ENCODE data around the gene WDR64.
"Not testable (repeated sequence)": the region's sequence is repeated elsewhere in the genome, so short reads cannot be mapped to it uniquely, and the experiment has no call there.

The WDR64 gene

DNA sequence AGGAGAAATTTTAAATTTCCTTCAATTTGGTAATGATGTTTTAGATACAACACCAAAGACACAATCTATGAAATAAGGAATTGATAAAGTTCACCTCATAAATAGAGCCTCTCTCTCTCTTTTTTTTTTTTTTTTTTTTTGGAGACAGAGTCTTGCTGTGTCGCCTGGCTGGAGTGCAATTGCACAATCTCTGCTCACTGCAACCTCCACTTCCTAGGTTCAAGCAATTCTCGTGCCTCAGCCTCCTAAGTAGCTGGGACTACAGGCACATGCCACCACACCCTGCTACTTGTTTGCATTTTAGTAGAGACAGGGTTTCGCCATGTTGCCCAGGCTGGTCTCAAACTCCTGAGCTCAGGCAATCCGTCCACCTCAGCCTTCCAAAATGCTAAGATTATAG is 152.6 kb downstream of the WDR64 start:
- not testable (repeated sequence) for DNase-seq

DNA sequence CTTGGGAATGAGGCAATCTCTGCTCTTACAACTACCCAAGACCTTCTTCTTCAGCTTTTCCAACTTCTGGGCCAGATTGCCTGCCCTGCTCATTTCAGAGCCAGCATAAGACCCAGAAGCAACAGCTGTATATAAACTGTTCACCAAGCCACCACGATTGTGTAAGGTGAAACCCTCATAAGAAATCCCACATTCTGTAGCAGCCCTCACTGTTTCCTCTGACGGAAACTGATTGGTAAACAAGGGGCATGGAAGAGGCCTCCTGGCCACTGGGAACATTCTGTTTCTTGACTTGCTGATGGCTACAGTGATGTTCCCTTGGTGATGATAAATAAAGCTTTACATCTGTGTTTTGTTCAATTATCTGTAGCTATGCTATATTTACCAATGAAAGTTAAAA is 156.2 kb downstream of the WDR64 start:
- DNase-seq, result no peak

GRCh38 chr1:241810769-241811405 is 158.8 kb downstream of the WDR64 start:
- DNase-seq, result peak; percentile 75 to 81

- DNase-seq, result peak in 1 of 2 donors; percentile 70
Measured at GRCh38 chr1:241813768-241814320, 161.8 kb downstream of the WDR64 start.

DNA sequence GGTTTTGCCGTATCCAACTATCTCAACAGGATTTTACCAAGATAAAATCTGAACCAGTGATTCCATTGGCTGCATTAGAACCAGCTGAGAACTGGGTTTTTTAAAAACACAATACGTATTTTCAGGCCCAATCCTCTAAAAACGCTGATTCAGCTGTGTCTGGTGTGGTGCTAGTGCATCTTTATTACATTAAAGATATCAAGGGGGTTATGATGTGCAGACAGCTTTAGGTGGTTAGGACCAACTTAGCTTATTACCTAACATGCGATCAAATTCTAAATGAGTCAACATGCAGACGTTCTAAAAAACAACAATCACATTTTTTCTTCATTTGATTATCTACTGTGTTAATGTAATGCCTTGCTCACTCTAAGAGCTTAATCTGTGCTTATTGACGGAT is 163.9 kb downstream of the WDR64 start:
- no peak for DNase-seq

DNA sequence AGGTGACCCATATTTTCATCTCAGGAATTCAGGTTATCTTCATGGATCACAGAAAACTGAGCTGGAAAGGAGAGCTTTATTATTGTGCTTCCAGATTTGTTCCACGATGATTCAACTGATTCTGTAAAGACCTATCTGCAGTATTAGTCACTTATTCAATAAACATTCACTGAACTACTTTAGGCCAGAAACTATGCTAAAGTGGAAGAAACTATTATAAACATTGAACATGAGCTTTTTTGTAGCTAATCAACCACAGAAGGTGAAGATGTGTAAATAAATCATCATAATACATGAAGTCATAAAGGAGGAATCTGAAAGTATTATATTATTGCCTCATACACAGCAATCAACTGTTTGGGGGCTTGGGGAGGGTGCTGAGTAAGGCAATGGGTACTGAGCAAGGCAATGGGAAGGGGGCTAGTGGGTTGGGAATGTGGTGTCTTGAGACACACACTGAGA is 165.3 kb downstream of the WDR64 start:
- no peak for DNase-seq

DNA sequence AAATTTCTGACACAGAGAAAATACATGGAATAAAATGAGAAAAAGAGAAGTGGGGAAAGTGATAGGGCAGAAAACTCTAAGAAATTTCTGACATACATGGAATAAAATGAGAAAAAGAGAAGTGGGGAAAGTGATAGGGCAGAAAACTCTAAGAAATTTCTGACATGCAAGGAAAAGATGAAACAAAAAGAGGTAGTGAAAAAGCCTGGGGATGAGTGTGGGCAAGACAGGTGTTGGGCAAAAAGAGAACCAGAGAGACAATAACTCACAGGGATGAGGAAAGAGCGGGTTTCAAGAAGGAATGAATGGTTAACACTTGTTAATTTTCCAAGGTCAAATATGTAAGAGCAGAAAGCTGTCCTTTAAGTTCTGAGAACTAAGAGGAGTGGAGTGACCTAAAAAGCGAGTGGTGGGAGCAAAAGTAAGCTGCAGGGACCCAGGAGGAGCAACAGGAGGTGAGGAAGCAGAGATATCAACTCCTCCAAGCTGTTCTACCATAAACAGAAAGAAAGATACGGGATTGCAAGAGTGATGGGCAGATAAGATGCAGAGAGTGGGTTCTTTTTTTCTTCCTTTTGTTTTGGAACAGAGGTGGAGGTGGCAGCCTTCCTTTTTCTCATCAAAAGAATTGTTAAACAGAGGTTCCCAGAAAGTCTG is 166.0 kb downstream of the WDR64 start:
- peak; percentile 8 to 19 for DNase-seq

- DNase-seq, result no peak
Measured at GRCh38 chr1:241819340-241819866, 167.3 kb downstream of the WDR64 start.

- DNase-seq, result peak; percentile 62 to 72
Measured at GRCh38 chr1:241821363-241821762, 169.3 kb downstream of the WDR64 start.

- no peak for DNase-seq
Measured at GRCh38 chr1:241822846-241823245, 170.8 kb downstream of the WDR64 start.

DNA sequence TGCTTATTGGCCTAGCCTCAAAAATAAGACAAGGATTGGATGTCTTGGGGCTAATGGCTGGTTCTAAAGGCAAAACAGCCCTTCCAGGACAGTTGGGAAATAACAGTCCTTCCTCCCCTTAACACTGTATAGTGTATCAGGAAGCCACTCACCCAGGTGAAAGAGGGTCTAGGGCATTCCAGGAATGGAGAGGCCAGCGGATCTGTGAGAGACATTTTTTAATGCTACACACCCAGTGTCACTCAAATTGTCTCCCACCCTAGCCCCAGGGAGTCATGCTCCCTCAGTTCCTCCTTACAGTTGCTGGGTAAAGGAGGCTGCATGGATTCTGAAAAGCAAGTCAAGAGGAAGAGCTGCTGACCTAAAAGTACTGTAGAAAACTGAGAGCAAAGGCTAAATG is 171.8 kb downstream of the WDR64 start:
- no peak for DNase-seq

DNA sequence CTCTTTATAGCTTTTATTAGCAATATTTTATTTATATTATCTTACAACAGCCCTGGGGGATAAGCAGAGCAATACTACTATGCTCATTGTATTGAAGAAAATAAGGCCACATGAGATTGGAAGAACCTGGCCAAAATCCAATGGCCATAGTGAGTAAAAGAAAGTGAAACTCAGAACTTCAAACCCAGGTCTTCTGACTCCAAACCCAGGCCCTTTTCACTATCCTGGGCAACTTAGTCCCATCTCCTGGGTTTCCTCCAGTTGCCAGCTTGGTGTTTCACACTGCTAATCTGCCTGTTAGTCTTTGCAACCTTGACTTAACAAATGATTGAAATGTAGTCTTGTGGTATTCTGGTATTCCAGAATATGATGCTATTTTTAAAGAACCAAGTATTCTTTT is 173.5 kb downstream of the WDR64 start:
- no peak for DNase-seq

GRCh38 chr1:241826613-241827012 is 174.5 kb downstream of the WDR64 start:
- DNase-seq, result not testable (repeated sequence)

- DNase-seq, result no peak
Measured at GRCh38 chr1:241827264-241827663, 175.2 kb downstream of the WDR64 start.

DNA sequence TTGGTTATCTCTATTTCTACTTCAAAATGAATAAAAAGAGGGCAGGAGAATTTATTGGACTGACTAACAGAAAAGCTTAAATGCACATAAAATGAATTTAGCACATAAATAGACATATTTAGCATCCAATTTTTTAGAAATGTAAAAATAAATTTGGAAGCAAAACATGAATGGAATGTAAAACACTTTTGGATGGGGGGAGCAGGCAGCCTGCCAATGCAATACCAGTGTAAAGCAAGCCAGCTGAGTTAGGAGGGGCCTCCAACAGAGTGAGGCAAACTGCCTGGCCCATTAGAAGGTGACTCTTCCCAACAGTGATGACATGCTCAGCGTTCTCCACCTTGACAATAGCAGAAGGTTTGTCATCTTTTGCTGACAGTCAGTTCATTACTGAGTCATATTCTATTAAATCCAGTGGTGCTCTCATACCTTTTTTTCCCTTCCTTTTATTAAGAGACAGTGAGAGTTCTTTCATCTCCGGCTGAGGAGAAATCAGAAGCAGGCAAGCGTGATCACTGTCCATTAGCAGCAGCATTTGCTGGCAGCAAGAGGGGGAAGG is 176.5 kb downstream of the WDR64 start:
- no peak for DNase-seq

- DNase-seq, result peak in 1 of 2 donors; percentile 39
Measured at GRCh38 chr1:241829468-241829867, 177.4 kb downstream of the WDR64 start.

GRCh38 chr1:241834733-241835377 is 182.8 kb downstream of the WDR64 start:
- peak; percentile 49 to 56 for DNase-seq

GRCh38 chr1:241836941-241837340 is 184.9 kb downstream of the WDR64 start:
- DNase-seq, result no peak

DNA sequence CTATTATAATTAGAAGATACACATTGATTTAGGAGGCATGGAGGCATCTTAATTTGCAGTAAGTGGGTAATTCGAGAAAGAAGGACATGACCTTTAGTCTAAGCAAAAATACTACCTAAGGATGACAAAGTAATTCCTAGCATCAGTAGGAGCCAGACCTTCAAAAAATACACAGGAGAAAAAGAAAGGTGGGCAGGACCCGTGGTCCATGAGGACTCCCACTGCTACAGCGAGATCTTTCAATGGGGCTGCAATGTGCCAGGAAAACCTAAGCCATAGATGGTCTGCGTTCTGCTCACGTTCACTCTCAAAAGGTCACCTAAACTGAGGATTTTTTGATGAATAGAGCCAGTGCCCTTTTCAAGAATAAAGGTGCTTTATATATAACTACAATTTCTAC is 185.3 kb downstream of the WDR64 start:
- no peak for DNase-seq

GRCh38 chr1:241837901-241838300 is 185.8 kb downstream of the WDR64 start:
- no peak for DNase-seq

- peak; percentile 37 to 40 for DNase-seq
Measured at GRCh38 chr1:241838897-241839296, 186.8 kb downstream of the WDR64 start.

GRCh38 chr1:241839369-241839979 is 187.4 kb downstream of the WDR64 start:
- no peak for DNase-seq

DNA sequence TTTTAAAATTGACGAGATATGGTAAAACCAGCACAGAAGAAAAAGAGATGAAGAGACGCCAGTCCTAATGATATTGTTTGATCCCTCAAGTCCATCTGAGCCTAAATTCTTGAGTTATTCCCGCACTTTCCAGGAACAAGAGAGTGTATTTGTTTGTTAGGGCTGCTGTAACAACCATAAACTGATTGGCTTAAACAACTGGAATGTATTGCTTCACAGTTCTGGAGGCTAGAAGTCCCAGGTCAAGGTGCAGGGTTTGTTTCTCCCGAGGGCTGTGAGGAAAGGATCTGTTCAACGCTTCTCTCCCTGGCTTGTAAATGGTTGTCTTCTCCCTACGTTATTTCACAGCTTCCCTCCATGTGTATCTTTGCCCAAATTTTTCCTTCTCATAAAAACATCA is 188.1 kb downstream of the WDR64 start:
- no peak for DNase-seq
